Mammary epithelial cell (primary cell): ENCODE data around the gene TTC28.

Experiments used
- CTCF ChIP-seq, 2 donors: IDR thresholded peaks in 1 of 2; conservative IDR thresholded peaks in 1 of 2; 2 replicates each; pipeline ENCODE4 v1.5.1; 2011 to 2012; ENCODE audit warnings: inconsistent platforms in 2 of 2, low read length in 2 of 2, mild to moderate bottlenecking in 2 of 2, control low read depth in 1 of 2, low read depth in 1 of 2; ENCODE audit not compliant: insufficient read depth in 1 of 2; ENCODE audit errors: extremely low read depth in 1 of 2
- EZH2 ChIP-seq: IDR thresholded peaks from 2 replicates; pipeline ENCODE4 v1.6.1; 2012; ENCODE audit warnings: low read length, inconsistent platforms, borderline replicate concordance

GRCh38 chr22:28358312-28358711 is 321.3 kb downstream of the TTC28 start:
- TF ChIP-seq CTCF (conservative IDR thresholded peaks at IDR 0.05 in 1 of 2, IDR thresholded peaks at IDR 0.05 in 1 of 2; ENCODE audit: extremely low read depth in 1 of 2, insufficient read depth in 1 of 2, low read depth in 1 of 2, low read length in 2 of 2): no peak
- no peak for TF ChIP-seq EZH2
